WERI-Rb-1 (cell line): Measurements from ENCODE around the gene SRRT.
"Not testable (repeated sequence)": the region's sequence is repeated elsewhere in the genome, so short reads cannot be mapped to it uniquely, and the experiment has no call there.

ENCODE experiments used
- DNase-seq: peaks from one replicate; pipeline ENCODE4 v3.0.0-alpha.2; 2020
- H3K27ac ChIP-seq: fragments of 250-450 bp; sonication (Bioruptor Pico); 2 replicates; pipeline ENCODE4 v1.5.1; 2020; ENCODE audit warnings: mild to moderate bottlenecking, moderate library complexity
- H3K27me3 ChIP-seq: fragments of 250-450 bp; sonication (Bioruptor Pico); 2 replicates; pipeline ENCODE4 v1.5.1; 2021; ENCODE audit warnings: mild to moderate bottlenecking, low read depth, moderate library complexity; ENCODE audit not compliant: insufficient read depth, severe bottlenecking
- H3K36me3 ChIP-seq: fragments of 250-450 bp; sonication (Bioruptor Pico); 2 replicates; pipeline ENCODE4 v1.5.1; 2020; ENCODE audit warnings: mild to moderate bottlenecking, moderate library complexity
- H3K4me3 ChIP-seq: 2 replicates; pipeline ENCODE4 v1.5.1; 2011; ENCODE audit warnings: low read depth, mild to moderate bottlenecking, control low read depth, low read length
- H3K9me3 ChIP-seq: fragments of 250-450 bp; sonication (Bioruptor Pico); 2 replicates; pipeline ENCODE4 v1.5.1; 2021; ENCODE audit warnings: mild to moderate bottlenecking, moderate library complexity; ENCODE audit not compliant: severe bottlenecking
- TF ChIP-seq, protein P1 (sequence below): IDR thresholded peaks from 2 replicates; pipeline ENCODE4 v1.5.1; 2011; ENCODE audit warnings: low read depth, mild to moderate bottlenecking, control low read depth, inconsistent platforms, low read length

SRRT gene

DNA sequence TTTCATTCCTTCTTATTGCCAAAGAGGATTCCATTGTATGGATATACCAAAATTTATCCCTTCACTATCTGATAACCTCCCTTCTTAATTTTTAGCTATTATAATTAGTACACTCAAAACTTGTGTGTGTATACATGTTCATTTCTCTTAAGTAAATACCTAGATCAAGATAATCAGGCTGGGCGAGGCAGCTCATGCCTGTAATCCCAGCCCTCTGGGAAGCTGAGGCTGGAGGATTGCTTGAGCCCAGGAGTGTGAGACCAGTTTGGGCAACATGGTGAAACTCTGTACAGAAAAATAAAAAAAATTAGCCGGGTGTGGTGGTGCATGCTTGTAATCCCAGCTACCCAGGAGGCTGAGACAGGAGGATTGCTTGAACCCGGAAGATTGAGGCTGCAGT is 36.6 kb downstream of the SRRT start:
- Histone ChIP-seq H3K36me3 (no peaks in the 10 kb centered on the region), H3K4me3 (no peak overlapping the region), H3K27ac (no peak overlapping the region), H3K27me3 (peaks cover 40% of the 10 kb centered on the region), H3K9me3 (peaks cover 9% of the 10 kb centered on the region)
- DNase-seq: no peak
- TF ChIP-seq, protein P1, sequence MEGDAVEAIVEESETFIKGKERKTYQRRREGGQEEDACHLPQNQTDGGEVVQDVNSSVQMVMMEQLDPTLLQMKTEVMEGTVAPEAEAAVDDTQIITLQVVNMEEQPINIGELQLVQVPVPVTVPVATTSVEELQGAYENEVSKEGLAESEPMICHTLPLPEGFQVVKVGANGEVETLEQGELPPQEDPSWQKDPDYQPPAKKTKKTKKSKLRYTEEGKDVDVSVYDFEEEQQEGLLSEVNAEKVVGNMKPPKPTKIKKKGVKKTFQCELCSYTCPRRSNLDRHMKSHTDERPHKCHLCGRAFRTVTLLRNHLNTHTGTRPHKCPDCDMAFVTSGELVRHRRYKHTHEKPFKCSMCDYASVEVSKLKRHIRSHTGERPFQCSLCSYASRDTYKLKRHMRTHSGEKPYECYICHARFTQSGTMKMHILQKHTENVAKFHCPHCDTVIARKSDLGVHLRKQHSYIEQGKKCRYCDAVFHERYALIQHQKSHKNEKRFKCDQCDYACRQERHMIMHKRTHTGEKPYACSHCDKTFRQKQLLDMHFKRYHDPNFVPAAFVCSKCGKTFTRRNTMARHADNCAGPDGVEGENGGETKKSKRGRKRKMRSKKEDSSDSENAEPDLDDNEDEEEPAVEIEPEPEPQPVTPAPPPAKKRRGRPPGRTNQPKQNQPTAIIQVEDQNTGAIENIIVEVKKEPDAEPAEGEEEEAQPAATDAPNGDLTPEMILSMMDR: no peak

DNA sequence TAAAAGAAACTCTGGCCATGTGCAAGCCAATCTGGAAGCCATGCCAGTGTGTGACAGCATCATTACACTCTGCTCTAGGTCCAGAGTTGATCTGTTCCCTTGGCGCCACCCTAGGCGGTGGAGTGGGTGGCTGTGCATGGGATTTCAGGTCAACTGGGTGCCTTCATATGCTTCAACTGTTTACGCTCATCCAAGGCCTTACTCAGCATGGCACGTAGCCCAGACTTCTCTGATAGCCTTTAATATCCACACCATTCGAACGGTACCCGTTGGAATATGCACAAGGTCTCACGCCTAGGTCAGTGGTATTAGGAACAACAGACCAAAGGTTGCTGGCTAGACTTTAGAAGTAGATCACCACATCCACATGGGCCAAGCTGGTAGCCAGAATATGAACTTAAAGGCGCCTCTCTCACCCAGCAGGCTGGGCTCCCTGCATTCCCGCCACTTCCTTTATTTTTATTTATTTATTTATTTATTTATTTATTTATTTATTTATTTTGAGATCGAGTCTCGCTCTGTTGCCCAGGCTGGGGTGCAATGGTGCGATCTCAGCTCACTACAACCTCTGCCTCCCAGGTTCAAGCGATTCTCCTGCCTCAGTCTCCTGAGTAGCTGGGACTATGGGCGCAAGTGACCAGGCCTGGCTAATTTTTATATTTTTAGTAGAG is 39.4 kb downstream of the SRRT start:
- peaks cover 37% of the 10 kb centered on the region for H3K27me3 ChIP-seq
- H3K4me3 ChIP-seq: no peak overlapping the region
- DNase-seq: no peak
- H3K9me3 ChIP-seq: no peaks in the 10 kb centered on the region
- no peak overlapping the region for H3K27ac ChIP-seq
- no peaks in the 10 kb centered on the region for H3K36me3 ChIP-seq
- TF ChIP-seq, protein P1: no peak

DNA sequence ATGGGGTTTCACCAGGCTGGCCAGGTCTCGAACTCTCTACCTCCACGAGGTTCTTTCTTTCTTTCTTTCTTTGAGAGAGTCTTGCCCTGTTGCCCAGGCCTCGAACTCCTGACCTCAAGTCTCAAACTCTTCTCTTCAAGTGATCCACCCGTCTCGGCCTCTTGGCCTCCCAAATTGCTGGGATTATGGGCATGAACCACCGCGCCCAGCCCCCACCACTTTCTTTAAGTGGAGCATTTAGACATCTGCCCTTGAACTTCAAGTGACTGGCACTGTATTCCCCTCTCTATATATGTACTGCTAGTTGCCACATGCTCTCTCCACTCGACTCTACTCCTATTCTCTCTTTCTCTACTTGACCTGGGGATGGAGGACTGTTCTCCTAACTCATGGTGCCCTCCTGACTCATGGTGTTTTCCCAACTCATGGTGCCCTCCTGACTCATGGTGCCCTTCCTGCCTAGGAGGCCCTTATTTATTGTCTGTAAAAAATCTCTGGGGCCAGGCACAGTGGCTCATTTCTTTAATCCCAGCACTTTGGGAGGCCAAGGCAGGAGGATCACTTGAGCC is 40.1 kb downstream of the SRRT start:
- Histone ChIP-seq H3K9me3 (no peaks in the 10 kb centered on the region), H3K27me3 (peaks cover 36% of the 10 kb centered on the region), H3K27ac (no peak overlapping the region), H3K36me3 (no peaks in the 10 kb centered on the region), H3K4me3 (no peak overlapping the region)
- TF ChIP-seq, protein P1: no peak
- no peak for DNase-seq

DNA sequence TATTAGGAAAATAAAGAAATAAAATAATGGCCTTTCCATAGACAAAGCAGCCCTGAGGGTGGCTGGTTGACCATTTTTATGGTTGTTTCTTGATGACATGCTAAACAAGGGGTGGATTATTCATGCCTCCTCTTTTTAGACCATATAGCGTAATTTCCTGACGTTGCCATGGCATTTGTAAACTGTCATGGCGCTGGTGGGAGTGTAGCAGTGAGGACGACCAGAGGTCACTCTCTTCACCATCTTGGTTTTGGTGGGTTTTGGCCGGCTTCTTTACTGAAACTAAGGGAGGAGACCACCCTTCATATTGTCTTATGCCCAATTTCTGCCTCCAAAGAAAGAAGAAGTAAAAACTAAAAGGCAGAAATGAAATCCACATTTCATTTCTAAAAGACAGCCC is 44.4 kb downstream of the SRRT start:
- not testable (repeated sequence) for DNase-seq

DNA sequence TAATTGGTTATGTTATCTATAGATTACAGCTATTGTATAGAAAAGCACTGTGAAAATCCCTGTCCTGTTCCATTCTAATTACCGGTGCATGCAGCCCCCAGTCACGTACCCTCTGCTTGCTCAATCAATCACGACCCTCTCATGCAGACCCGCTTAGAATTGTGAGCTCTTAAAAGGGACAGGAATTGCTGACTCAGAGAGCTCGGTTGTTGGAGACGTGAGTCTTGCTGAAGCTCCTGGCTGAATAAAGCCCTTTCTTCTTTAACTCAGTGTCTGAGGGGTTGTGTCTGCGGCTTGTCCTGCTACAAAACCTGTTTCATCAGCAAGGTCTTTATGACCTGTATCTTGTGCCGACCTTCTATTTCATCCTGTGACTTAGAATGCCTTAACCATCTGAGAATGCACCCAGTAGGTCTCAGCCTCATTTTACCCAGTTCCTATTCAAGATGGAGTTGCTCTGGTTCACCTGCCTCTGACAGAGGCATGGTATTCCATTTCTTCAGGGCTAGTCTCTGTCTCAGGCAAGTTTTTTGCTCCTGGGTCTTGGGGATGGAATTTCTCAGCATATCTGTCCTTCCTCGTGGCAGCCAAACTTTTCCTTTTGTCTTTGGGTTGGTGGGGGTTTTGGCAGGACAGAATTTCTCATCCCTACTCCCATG is 45.0 kb downstream of the SRRT start:
- not testable (repeated sequence) for H3K36me3 ChIP-seq, H3K27ac ChIP-seq, H3K9me3 ChIP-seq, H3K4me3 ChIP-seq, DNase-seq
- H3K27me3 ChIP-seq: peaks cover 20% of the 10 kb centered on the region

More for the DNA sequence above, 44.4 kb downstream of the SRRT start:
- H3K36me3 ChIP-seq, H3K9me3 ChIP-seq, H3K27ac ChIP-seq, H3K4me3 ChIP-seq: not testable (repeated sequence)
- peaks cover 26% of the 10 kb centered on the region for H3K27me3 ChIP-seq

DNA sequence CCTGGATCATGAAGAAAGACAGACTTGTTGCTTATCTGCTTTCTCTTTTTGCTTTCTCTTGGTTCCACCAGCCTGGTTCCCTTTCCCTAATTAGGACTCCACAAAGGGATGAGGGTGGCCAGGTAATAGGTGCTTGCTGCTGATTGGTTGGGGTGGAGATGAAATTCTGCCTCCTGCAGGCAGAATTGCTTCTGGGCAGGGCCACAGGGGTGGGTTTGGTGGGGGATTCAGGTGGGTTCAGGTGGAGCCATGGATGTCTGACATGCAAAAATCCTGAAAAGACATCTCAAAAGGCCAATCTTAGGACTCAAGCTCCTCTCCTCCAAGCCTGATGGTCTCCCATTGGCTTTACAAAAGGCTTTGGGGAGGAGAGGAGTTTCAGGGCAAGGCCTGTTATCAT is 46.1 kb downstream of the SRRT start:
- TF ChIP-seq, protein P1: no peak
- peaks cover 19% of the 10 kb centered on the region for H3K27me3 ChIP-seq
- H3K4me3 ChIP-seq: no peak overlapping the region
- no peaks in the 10 kb centered on the region for H3K36me3 ChIP-seq
- no peaks in the 10 kb centered on the region for H3K9me3 ChIP-seq
- no peak for DNase-seq
- no peak overlapping the region for H3K27ac ChIP-seq

DNA sequence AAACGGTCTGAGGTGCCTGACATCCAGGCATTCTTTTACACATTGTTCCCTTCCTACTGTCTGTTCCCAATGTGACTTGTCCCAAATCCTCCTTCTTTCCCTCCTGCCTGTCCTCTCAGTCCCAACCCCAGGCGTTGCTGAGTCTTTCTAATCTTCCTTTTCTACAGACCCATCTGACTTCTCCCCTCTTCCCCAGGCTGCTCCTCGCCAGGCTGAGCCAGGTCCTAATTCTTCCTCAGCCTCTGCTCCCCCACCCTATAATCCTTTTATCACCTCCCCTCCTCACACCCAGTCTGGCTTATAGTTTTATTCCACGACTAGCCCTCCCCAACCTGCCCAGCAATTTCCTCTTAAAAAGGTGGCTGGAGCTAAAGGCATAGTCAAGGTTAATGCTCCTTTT is 48.7 kb downstream of the SRRT start:
- not testable (repeated sequence) for H3K9me3 ChIP-seq

More for the DNA sequence above, 48.7 kb downstream of the SRRT start:
- not testable (repeated sequence) for H3K36me3 ChIP-seq, H3K4me3 ChIP-seq, H3K27ac ChIP-seq
- DNase-seq: peak; percentile 58
- peaks cover 15% of the 10 kb centered on the region for H3K27me3 ChIP-seq
